Left ventricle myocardium inferior (tissue), 1 donor: ENCODE data around the gene DPM3. TPM values are rescaled to one million over a fixed set of nuclear protein-coding genes. Genes with fewer than 3 reads are reported as not detected.

Experiments
- DNase-seq: peaks from one replicate; pipeline ENCODE4 v3.0.0-alpha.2; 2020
- H3K27ac ChIP-seq: fragments of 200-600 bp; replicated peaks from 2 replicates; pipeline ENCODE4 v1.8.0; 2021
- H3K27me3 ChIP-seq: fragments of 200-600 bp; 2 replicates; pipeline ENCODE4 v1.8.0; 2021; ENCODE audit warnings: low read depth
- H3K36me3 ChIP-seq: fragments of 200-600 bp; 2 replicates; pipeline ENCODE4 v1.8.0; 2021
- H3K4me1 ChIP-seq: fragments of 200-600 bp; 2 replicates; pipeline ENCODE4 v1.8.0; 2021
- H3K4me3 ChIP-seq: fragments of 200-600 bp; 2 replicates; pipeline ENCODE4 v1.8.0; 2021; ENCODE audit warnings: mild to moderate bottlenecking, moderate library complexity
- H3K9me3 ChIP-seq: fragments of 200-600 bp; replicated peaks from 2 replicates; pipeline ENCODE4 v1.8.0; 2021
- CTCF ChIP-seq: fragments of 200-600 bp; IDR thresholded peaks from 2 replicates; pipeline ENCODE4 v1.8.0; 2021; ENCODE audit warnings: antibody characterized with exemption, mild to moderate bottlenecking, borderline replicate concordance
- intact Hi-C: fragments of 100-400 bp; cut with micrococcal nuclease; formaldehyde crosslinking; loops from one replicate; pipeline ENCODE4 v1.11.0; 2022
- total RNA-seq: library from RNA; stranded (reverse); fragmentation: NEBNext Ultra II Directional; extraction: Animal tissue kit (Norgen Biotek cat#: 25700); gene quantifications from one replicate; pipeline ENCODE4 v1.2.1, GENCODE V29; 2021
- donor health status: DM: no; HTN: yes; CAD: no; lungs with severe emphysema.

DPM3 gene
- total RNA-seq, 1 donor from 2014 or later: 54.5 TPM

- no peak for TF ChIP-seq CTCF
- H3K27me3 ChIP-seq: no peaks in the 10 kb centered on the region
- DNase-seq: peak; percentile 9
- H3K9me3 ChIP-seq: no peaks in the 10 kb centered on the region
- no peak overlapping the region for H3K27ac ChIP-seq
- H3K4me3 ChIP-seq: no peak overlapping the region
- intact Hi-C loops: no loop called here
- H3K4me1 ChIP-seq: peaks cover 15% of the 10 kb centered on the region
- no peaks in the 10 kb centered on the region for H3K36me3 ChIP-seq
Observed at GRCh38 chr1:155186067-155186793, 45.9 kb upstream of the DPM3 start.

DNA sequence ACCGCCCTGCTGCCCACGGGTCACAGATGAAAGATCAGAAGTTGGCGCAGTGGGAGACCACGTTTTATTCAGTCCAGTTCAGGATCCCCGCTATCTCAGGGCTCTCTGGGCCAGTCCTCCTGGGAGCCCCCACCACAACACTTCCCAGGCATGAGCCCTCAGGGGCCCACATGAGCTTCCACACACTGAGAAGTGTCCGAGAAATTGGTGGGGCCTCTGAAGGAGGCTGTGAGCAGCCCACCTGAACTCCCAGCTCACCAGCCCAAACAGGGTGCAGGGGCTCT lies 45.4 kb upstream of the DPM3 start:
- no peaks in the 10 kb centered on the region for H3K36me3 ChIP-seq
- H3K9me3 ChIP-seq: no peaks in the 10 kb centered on the region
- no peak for TF ChIP-seq CTCF
- peak overlapping the region; percentile 78 for H3K27ac ChIP-seq
- DNase-seq: no peak
- no peak overlapping the region for H3K4me3 ChIP-seq
- no peaks in the 10 kb centered on the region for H3K27me3 ChIP-seq
- H3K4me1 ChIP-seq: peaks cover 15% of the 10 kb centered on the region
- intact Hi-C loops: no loop called here

DNA sequence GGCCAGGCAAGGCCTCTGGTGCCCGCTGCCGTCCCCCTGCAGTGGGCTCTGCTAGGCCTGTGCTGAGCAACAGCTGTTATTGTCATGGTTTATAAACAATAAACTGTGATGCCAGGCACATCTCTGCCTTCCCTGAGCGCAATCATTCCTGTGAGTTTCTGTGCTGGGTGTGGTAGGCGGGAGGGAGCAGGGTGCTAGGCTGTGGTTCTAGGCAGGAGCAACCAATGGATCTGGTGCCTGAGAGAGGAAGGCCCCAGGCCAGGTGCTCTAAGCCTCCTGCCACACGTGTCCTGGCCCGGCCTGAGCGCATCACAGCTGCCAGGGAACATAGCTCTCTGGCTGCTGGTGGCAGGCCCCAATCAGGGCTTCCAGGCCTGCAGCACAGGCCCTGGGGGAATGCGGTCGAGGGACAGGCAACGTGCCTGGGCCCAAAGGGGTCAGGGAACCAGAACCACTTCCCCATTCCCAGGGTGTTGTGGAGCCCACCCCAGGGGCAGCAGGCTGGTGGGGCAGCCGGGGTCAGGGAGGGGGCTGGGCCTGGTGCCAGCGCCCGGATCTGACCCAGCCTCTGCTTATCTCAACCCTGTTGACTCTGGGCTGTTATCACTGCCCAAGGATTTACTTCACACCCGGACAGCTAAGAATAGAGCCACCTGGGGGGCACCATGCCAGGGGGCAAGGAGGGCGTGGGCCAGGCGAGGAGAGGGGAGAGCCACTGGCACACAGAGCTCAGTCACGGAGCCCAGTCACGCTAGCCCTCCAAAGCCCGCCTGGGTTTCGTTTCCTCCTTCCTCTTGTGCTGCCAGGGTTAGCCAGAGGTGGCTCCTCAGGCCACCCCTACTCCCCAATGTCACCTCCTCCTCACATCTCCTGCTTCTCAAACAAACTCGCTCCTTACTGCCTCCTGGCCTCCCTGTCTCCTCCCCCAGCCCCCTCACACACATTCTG lies 44.8 kb upstream of the DPM3 start:
- H3K27me3 ChIP-seq: no peaks in the 10 kb centered on the region
- intact Hi-C loops: no loop called here
- peak overlapping the region; percentile 78 for H3K27ac ChIP-seq
- no peaks in the 10 kb centered on the region for H3K9me3 ChIP-seq
- peaks cover 15% of the 10 kb centered on the region for H3K4me1 ChIP-seq
- no peak overlapping the region for H3K4me3 ChIP-seq
- no peaks in the 10 kb centered on the region for H3K36me3 ChIP-seq
- DNase-seq: peak; percentile 47
- TF ChIP-seq CTCF: no peak

GRCh38 chr1:155184351-155184811 lies 44.0 kb upstream of the DPM3 start:
- Histone ChIP-seq H3K9me3 (no peaks in the 10 kb centered on the region), H3K4me3 (no peak overlapping the region), H3K36me3 (no peaks in the 10 kb centered on the region), H3K27me3 (no peaks in the 10 kb centered on the region), H3K4me1 (peaks cover 15% of the 10 kb centered on the region), H3K27ac (peak overlapping the region; percentile 78)
- intact Hi-C loops: no loop called here
- no peak for DNase-seq
- TF ChIP-seq CTCF: no peak

- intact Hi-C loops: no loop called here
- H3K36me3 ChIP-seq: no peaks in the 10 kb centered on the region
- H3K4me1 ChIP-seq: peaks cover 15% of the 10 kb centered on the region
- H3K9me3 ChIP-seq: no peaks in the 10 kb centered on the region
- DNase-seq: peak; percentile 12
- H3K4me3 ChIP-seq: no peak overlapping the region
- no peak overlapping the region for H3K27ac ChIP-seq
- no peaks in the 10 kb centered on the region for H3K27me3 ChIP-seq
- no peak for TF ChIP-seq CTCF
Observed at GRCh38 chr1:155183775-155184221, 43.5 kb upstream of the DPM3 start.
